ENCODE data around the gene HIBCH.

- TF ChIP-seq CTCF (IDR thresholded peaks at IDR 0.05 in 2 of 3, conservative IDR thresholded peaks at IDR 0.05 in 1 of 3; ENCODE audit: borderline replicate concordance in 1 of 3, insufficient read depth in 1 of 3, low read depth in 2 of 3, low read length in 2 of 3) (no peak), POLR2A (IDR thresholded peaks at IDR 0.05; ENCODE audit: borderline replicate concordance, extremely low read depth, insufficient read depth, insufficient read length) (no peak), EZH2phosphoT487 (IDR thresholded peaks at IDR 0.05; ENCODE audit: borderline replicate concordance) (no peak), SRF (IDR thresholded peaks at IDR 0.05; ENCODE audit: low read depth) (no peak), JUND (IDR thresholded peaks at IDR 0.05) (no peak)
These were observed 98.2 kb downstream of the HIBCH start for GRCh38 chr2:190221429-190221828.

Data from HCT116 (cell line).